Middle frontal gyrus (tissue), 1 donor: ENCODE data around the gene MATN3.
"Not testable (repeated sequence)": the region's sequence is repeated elsewhere in the genome, so short reads cannot be mapped to it uniquely, and the experiment has no call there.

ENCODE experiments used
- DNase-seq: peaks from one replicate; pipeline ENCODE4 v3.0.0-alpha.2; 2015; ENCODE audit warnings: low spot score; ENCODE audit errors: extremely low spot score

MATN3 gene, protein sequence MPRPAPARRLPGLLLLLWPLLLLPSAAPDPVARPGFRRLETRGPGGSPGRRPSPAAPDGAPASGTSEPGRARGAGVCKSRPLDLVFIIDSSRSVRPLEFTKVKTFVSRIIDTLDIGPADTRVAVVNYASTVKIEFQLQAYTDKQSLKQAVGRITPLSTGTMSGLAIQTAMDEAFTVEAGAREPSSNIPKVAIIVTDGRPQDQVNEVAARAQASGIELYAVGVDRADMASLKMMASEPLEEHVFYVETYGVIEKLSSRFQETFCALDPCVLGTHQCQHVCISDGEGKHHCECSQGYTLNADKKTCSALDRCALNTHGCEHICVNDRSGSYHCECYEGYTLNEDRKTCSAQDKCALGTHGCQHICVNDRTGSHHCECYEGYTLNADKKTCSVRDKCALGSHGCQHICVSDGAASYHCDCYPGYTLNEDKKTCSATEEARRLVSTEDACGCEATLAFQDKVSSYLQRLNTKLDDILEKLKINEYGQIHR

DNA sequence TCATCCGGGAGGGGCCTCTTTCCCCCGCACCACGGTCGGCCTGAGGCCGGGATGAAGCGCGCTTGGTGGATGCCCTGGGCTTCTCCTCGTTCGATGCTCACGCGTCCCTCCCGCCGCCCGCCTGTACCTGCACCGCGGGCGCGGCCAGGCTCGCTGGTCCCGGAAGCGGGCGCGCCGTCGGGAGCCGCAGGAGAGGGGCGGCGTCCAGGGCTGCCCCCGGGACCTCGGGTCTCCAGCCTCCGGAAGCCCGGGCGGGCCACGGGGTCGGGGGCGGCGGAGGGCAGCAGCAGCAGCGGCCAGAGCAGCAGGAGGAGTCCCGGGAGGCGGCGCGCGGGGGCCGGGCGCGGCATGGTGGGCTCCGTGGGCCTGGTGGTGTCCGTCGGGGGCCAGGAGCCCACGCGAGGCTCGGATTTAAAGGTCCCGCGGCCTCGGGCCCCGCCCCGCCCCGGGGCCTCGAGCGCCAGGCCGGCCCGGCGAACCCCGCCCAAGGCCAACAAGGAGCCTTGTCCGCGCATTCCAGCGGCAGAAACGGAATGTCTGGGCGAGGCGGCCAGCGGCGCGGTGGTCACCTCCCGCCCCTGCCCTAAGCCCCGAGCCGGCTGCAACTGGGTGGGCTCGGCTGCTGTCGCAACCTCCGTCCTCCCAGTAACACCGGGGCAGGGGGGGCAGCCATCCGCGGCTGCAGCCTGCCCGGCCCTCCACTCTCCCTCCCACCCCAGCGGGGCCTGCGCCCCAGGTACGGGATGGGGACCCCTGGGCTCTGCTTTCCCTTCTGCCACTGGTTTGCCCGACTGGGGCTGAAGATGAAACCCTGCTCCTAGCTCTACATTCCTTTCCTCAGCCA, at the start of gene MATN3:
TSS of gene MATN3 (minus strand) at position 387 of the 844 bp plus-strand sequence. CDS start at position 350, 37 bp downstream.
- DNase-seq, result no peak

DNA sequence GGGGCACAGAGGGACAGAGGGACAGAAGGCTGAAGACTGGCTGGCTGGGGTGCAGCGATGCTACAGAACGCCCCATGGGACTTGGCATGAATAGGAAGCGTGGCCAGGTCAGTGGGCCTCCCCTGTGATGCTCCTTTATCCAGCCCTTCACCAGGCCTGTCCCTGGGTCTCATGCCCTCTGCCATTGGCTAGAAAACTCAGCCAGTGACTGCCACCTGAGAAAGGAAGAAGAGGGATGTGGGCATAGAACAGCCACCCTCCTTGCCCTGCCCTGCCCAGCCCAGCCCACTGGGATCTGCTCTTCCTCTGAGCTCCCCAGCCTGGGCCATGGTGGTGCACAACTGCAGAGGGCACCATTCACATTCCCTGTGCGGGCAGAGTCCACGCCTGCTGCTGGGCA, 49.5 kb upstream of the MATN3 start:
- DNase-seq, result no peak

DNA sequence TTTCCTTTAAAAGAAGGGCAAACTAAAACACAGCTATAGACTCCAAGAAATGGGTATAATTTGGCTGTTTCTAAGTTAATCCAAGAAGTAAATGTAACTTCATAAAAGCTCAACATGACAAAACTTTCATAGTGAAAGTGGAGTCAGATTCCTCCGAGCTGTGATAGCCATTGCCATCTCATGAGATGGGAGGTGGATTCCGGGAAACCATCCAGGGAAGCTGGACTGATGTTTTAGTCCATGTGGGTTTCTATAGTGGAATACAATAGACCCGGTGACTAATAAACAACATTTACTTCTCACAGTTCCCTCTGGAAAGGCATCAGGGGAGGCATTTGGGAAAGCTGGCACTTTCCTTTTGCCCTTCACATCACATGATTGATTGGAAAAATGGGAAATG, 49.0 kb upstream of the MATN3 start:
- DNase-seq, result no peak

DNA sequence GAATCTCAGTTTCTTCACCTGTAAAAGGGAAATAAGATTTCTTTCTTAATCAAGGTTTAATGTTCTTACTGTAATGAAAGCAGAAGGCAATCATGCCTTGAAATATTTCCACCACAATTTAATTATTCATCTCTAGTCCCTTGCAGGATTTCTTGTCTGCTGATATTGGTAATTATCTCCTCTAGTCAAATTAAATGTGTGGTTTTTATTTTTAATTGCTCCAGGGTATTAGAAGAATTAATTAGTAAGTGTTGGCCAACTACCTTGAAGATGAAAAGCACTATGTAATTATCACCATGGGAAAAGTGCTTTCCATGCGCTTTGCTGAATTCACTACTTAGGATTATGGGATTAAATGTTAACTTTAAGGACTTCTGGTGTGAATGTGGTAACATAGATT, 47.6 kb upstream of the MATN3 start:
- no peak for DNase-seq

DNA sequence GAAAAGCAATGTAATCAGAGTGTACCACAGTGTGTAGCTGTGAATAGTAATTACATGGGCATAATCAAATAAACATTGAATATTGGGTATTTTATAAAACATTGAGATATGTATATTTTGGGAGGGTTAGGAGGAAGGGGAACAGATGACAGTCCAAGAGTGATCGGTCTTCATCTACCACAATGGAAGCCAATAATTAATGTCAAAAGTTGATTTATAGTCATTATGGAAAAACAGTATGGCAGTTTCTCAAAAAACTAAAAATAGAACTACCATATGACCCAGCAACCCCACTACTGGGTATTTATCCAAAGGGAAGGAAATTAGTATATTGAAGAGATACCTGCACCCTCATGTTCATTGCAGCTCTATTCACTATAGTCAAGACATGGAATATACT, 44.8 kb upstream of the MATN3 start:
- DNase-seq, result no peak

DNA sequence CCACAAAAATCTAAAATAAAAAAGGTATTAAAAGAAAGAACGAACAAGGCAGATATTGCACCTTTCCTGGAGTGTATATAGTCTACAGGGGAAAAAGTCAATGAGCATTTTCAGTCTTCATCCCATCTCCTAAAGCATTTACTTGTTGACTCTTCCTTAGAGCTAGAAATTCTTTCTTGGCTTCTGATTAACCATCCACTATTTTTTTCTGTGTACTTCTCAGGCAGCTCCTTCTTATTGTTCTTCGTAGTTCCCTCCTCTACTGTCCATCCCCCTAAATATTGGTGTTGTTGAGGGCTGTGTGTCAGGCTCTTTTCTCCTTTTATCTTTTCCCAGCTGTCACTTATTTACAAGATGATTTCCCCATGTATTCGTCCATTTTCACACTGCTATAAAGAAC, 42.5 kb upstream of the MATN3 start:
- DNase-seq, result no peak

DNA sequence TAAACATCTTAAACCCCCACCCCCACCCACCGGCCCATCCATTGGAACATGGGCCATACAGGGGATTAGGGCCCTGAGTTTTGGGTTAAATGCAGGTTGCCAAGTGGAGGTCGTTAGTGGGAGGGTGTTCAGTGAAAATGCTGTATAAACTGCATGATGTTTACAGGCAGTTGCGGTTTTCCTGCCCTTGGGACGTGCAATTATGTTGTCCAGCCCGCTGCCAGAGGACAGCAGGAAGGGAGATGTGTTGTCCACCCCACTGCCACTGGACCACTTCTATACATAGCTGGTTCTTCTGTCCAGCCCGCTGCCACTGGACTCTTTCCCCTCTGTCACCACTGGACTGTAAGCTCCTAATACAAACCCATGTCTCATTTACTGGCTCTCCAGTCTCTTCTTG, 41.7 kb upstream of the MATN3 start:
- DNase-seq, result no peak

DNA sequence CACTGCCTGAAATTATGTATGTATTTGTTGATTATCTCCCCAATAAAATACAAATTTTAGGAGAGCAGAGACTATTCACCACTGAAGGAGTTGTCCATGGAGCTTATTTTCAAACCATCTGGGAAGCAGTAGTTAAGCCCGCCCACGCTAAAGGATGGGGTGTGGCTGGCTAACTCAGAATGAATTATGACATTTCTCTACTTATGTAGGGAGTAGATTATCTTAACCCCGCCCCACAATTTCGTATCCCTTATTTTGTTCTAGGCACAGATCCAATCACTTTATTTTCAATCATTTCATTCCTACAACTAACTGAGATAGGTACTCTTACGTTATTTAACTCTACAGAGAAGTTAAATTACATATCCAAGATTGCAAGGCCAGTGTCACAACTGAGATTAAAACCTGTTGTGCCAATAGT, 40.4 kb upstream of the MATN3 start:
- no peak for DNase-seq

DNA sequence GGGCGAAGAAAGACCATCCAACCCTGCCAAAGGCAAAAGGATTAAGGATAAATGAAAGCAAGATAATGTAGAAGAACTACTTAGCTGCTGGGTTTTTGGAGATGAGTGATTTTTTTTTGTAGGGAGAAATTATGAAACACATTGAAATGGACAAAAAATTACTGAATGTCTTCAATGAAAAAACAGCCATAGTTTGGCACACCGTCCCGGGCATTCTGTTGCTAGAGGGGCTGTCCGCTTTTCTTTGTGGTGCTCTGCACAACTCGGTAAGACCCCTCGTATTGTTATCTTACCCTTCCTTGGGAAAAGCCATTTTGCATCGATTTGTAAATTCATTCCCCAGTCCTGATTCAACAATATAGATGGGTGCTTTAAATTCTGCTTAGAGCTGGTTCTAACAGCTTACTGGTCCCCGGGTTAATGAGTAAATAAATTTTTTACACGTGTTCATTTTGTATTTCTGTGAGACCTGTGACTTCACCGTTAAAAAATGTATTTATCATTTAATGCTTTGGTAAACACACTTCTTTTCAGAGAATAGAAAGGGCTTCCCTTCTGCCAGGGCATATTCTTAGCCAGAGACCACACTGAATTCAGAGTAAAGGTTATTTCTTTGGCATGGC, 39.9 kb upstream of the MATN3 start:
- no peak for DNase-seq

DNA sequence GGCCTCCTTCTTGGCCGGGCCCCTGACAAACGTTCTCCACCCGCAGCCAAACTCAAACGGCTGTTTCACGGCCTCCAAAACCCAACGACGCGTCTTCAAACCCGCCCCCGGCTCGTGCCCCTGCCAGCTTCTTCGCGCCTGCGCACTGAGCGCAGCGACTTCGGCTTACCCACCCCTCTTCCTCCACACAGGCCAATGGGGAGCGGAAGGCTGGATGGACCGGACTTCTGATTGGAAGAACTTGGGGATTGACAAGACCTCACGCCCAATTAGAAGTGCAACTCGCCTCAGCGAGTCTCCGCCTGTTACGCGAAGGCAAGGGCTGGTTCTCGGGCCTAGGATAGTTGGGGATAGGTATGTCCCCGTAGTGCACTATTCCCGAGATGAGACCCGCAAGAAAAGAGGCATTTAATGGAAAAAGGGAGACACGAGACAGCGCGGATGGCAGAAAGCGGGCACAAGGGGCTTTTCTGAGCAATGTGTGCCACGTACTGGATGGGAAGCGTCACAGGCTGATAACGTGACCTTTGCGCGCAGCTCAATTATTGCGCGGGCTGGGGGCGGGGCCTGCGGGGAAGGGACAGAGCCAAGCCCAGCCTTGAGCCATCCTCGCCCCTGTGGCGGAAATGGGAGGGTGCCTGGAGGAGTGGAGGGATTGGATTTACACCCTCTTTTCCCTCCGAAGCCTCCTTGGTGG, 39.2 kb upstream of the MATN3 start, which contains the start of gene LAPTM4A:
TSS of gene LAPTM4A (minus strand) at position 97 of the 697 bp plus-strand sequence. CDS start 108 bp downstream, outside the sequence.
- DNase-seq, result peak; percentile 99

DNA sequence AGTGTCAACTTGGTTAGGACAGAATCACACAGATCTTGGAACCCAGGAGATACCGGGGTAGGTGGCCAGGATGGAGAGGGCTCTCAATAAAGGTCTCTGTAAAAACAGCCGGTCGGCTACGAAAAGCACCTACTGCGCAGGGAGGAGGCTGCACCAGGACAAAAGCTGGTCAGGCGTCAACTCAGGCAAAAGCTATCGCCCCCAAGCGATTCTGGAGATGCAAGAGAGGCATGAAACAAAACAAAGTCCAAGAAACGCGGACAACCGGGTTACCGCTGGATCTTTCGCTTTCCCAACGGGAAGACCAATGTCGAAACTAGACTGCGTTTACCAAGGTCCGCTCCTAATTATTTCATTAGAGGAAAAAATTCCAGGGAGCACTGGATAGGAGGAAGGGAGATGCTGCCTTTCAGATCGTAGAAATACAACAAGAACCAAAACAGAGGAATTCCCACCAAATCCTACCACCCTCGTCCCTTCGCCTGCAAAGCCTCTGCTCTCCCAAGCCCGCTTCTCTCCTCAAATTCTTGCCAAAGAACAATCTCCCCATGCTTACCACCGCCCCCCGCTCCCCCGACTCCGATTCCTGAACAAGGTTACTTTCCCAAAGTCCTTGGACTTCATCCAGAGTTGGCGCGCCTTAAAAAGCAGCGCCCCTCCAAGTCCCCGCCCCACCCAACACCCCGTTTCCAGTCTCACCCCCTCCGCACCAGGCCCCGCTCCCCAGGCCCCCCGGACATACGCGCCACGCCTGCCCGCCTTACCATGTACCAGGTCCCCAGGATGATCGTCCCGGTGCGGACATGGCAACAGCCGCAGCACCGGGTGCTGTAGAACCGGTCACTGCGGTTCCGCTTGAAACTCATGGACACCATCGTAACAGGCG, 38.4 kb upstream of the MATN3 start:
- peak; percentile 23 for DNase-seq

DNA sequence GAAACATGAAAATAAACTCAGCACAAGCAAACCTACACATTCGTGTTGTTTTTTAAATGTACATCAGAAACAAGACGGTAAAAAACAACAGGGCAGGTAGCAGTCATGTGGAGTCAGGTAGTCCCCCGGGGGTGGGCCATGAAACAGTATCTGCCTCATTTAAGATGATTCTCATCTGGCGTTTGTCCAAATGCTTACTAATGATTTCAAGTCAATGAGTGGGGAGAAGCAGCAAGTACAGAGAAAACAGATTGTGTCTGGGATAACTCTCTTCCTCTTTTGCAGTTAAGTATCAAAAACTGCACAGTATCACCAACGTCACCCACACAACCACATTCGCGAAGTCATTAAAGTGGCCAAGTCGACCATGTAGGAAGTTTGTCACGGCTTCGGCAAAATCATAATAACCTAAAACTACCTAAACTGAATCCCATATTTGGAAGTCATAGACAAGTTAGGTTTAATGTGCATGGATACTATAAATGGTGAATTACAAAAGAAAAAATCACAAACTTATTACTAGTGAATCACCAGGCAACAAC, 37.7 kb upstream of the MATN3 start:
- DNase-seq, result no peak

DNA sequence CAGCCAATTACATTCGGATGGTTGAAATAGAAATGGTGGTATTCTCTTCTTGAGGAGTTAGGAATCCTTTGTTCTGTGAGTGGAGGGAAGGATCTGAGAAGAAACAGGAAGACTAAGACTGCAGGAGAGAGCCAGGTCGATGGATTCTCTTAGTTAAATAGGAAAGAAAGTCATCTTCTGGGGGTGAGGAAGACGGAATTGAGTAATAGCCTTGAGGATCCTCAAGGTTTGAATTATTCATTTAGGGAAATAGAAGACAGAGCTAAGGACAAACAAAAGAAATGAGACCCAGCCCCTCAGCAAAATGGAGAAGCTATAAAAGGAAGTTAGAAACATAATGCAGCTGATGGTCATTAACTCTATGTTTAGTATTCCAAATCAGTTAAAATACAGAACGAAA, 37.2 kb upstream of the MATN3 start:
- DNase-seq, result no peak

DNA sequence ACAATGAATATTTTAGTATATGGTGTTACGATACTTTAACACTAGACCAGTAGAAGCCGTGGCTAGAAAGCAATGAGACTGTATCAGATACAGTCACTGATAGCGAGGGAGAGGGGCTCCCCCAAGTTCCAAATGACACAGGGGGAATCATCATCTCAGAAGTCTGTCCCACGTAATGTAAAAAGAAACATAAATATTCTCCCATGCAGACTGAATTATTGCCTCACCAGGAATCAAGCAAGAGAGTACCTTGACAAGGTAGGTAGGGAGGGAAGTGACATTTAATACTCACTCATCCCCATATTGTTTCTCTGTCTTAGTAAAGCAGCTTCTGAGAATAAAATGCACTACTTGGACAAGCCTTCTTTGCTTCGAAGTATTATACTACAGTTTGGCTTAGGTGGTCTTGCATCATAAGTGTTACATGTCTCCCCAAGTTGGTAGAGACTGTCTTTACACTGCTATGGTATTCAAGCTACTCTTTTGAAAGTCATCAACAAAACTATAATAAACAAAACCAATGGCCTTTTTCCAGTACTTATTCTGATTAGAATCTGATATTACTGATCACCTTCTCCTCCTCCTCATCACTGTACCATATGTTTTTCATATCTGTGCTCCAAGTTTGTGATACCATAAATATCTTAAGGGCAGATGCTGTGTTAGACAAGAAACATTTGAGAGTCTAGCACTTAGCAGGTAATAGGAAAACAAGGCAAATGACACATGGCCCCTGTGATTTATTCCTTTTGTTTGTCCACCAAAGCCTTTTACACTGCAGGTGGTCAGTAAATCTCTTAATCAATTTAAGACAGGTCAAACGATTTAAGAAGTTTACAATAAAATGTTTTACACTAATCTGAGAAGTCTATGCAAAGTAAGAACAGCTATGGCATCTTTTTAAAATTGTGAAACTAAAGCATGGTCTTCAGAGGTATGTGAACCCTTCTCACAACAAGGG, 36.3 kb upstream of the MATN3 start:
- DNase-seq, result no peak

DNA sequence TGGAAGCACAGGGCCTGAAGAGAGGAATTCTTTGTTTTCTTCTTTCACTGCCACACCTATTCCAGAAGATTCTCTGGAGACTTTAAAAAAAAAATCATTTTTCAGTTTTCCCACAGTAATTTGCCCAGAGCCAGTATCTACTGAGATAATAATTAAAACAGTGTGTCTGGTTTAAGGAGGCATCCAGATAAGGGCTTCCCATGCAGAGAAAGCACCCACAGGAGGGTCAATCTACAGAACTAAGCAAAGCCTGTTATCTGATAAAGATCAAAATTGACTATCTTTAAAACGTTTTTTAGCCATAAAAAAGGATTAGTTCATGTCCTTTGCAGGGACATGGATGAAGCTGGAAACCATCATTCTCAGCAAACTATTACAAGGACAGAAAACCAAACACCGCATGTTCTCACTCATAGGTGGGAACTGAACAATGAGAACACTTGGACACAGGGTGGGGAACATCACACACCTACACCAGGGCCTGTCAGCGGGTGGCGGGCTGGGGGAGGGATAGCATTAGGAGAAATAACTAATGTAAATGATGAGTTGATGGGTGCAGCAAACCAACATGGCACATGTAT, 33.3 kb upstream of the MATN3 start:
- DNase-seq, result not testable (repeated sequence)

DNA sequence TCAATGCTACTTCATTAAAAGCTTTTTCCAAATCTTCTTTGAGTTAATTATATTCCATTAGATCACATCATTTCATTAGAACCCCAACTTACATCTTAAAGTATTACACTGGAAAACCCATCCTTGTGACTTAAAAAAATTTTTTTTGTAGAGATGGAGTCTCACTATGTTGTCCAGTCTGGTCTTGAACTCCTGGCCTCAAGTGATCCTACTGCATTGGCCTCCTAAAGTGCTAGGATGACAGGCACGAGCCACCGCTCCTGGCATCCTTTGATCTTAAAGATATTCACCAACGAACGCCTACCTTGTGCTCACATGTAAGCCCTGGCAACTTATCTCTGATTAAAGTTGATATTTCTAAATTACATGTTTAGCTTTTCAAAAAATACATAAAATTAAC, 32.3 kb upstream of the MATN3 start:
- no peak for DNase-seq

DNA sequence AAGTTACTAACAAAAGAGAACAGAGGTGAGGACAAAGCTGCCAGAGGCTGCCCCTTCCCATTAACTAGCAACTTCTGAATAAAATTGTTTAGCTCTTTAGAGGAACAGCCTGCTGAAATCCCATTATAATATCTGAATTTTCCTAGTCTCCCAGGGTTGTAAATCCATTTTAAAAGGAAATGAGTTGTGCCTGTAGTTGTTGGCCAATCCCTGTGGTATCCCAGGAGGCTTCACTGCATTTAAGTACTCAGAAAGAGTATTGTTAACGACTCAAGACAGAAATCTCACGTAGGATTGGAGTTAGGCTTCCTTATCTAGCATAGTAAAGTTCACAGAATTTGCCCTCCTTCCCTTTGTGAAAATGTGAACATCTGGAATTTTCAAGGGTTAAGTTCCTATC, 30.1 kb upstream of the MATN3 start:
- no peak for DNase-seq

DNA sequence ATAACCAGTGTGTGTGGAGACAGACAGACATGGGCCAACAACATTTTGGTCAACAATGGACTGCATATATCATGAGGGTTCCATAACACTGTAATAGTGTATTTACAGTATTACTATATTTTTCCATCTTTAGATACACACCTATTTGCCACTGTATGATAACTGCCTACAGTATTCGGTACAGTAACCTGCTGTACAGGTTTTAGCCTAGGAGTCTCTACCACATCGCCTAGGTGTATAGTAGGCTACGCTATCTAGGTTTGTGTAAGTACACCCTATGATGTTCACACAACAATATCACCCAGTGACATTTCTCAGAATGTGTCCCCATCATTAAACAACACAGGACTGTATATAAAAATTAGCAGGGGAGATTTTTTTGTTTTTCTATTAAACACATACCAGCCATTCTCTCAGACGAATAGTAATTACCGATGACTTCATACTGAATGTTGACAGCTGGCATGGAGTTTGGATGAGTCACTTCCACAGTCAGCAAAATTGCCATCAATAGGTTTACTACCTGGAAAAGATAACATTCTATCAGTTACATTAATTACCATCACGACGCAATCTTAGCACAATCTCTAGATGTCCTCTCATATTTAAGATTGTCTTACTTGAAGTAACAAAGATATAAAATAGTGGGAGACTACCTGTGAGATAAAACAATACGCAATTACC, 28.2 kb upstream of the MATN3 start:
- no peak for DNase-seq
